G401 (cell line): Measurements from ENCODE around the gene FAAP20. TPM values are rescaled to one million over a fixed set of nuclear protein-coding genes. Genes with fewer than 3 reads are reported as not detected.

Experiments used
- DNase-seq: peaks from one replicate; pipeline ENCODE4 v3.0.0-alpha.2; 2015; ENCODE audit warnings: low spot score
- in situ Hi-C: cut with HindIII; loops from 2 replicates; pipeline ENCODE4 v1.10.0; 2016; ENCODE audit warnings: low sequenced_read_pairs, mixed read lengths
- total RNA-seq: library from RNA; depleted of rRNA; stranded (reverse); fragments of >200 nt; shearing (Covaris generic); gene quantifications from 2 replicates; pipeline ENCODE4 v1.2.3, GENCODE V29; 2014; rRNA removed

FAAP20 gene, protein sequence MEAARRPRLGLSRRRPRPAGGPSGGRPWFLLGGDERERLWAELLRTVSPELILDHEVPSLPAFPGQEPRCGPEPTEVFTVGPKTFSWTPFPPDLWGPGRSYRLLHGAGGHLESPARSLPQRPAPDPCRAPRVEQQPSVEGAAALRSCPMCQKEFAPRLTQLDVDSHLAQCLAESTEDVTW
- total RNA-seq: 79.9 and 105 TPM in 2 replicates

DNA sequence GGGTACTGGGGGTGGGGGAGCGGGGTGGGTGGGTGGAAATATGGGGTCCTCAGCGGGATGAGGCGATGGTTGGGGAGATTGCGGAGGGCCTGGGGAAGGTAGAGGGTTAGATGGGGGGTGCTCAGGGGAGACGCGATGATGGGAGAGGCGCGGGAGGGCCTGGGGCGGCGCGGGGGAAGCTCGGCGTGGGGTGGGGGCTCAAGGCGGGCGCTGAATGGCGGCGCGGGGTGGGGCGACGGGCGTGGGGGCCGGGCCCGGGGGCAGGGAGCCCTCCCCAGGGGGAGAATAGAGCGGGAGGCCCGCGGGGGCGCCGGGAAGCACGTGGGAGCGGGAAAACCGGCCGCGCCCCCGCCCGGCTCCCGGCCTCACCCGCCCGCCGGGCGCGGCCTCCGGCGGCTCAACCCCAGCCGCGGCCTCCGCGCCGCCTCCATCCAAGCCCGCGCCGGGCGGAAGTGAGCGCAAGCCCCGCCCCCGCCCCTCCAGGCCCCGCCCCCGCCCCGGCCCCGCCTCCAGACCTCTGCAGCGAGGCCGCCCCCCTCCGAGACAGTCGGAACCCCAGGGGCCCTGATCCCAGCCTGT, at the start of gene FAAP20:
Gene FAAP20, minus strand, starts transcription at position 454 of the 579 bp plus-strand sequence. Its CDS starts 23 bp downstream, at position 431.
- DNase-seq: no peak
- in situ Hi-C loops: no loop called here

DNA sequence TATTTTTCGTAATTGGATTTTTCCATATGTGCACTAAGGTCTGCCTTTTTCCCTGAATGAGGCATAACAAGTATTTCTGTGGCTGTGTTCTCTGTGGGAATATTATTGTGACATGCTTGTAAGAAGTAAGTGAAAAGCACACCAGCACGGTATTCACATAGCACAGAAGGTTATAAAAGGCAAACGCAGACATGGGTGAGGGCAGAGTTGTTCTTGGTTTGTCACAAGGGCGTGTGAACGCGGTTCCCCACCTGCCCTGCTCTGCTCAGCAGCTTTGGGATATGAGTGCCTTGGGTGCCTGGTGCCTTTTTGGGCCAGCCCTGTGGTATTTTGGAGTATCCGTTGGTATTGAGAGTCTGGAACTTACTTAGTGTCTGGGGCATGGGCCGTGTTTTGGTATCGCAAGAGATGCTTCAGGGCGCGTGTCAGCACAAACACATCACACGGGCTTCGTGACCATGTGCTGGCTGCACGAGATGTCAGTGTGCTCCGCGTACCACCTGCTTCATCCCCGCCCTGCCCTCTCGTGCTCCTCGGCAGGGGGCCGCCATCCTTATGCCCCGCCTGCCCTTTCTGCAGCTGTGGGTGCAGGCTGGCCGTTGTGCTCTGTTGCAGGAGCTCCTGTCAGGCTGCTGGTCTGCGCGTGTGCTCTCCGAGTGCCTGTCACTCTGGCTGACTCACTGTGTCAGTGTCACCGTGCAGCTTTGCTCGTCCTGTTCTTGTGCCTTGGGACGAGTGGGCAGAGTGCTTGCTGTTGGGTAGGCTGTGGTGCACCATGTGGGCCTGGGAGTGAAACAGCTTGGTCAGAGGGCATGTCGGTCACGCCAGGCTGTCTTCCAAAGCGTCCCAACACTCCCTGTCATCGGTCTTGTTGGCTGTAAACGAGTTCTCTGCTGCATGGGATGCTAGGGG, 48.5 kb upstream of the FAAP20 start:
- in situ Hi-C loops: no loop called here
- DNase-seq: peak; percentile 62

DNA sequence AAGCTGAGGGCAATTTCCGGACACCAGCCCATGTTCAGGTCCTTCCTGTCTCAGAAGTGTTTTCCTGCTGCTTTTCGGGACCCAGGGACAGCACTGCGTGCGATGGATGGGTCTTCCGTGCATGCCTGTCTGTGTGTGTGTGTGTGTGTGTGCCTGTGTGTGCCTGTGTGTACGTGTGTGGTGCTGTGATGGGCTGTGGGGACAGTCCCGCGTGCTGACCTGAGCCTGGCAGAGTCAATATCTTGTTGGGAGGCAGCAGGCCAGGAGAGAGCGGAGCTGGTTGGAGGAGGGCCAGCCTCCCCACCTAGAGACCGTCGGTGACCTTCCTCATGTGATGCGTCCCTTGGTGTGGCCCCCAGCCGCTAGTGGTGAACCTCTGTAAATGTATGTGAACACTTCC, 47.2 kb upstream of the FAAP20 start:
- peak; percentile 35 for DNase-seq
- in situ Hi-C loops: no loop called here

DNA sequence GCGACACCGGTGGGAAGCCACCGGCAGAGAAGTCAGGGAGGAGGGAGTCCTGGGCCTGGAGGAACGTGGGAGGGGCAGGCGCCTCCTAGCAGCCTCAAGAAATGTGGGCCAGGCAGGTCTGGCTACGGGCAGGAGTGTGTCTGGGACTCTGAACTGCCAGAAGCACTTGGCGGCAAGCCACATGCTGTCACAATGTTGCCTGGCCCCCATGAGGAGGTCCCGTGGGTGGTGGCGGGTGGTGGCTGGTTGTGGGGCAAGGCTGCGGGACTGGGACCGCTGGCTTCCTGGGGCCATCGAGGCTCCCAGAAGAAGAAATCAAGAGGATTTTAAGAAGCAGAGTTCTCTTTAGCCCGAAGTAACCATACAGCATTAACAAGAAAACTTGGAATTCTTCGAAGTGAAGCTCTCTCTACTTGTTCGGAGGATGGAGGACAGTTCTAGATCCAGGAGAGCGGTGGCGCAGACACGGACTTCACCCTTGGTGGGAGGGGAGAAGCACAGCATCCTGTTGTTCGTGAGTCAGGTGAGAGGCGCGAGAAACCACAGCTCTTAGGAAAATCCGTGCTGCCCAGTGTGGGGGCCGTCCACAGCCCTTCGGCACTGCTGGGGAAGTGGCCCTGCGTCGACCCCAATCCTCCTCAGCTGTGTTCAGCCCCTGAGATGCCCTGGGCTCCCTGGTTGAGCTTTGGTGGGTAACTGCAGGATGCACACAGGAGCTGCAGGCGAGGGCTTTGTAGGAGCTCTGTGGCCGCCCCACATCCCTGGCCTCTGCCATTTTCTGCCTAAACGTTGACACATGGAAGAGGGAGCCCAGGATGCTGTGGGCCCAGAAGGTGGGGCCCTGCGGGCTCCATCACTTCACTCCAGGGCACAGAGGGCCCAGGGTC, 45.9 kb upstream of the FAAP20 start:
- DNase-seq: peak; percentile 85
- in situ Hi-C loops: no loop called here

DNA sequence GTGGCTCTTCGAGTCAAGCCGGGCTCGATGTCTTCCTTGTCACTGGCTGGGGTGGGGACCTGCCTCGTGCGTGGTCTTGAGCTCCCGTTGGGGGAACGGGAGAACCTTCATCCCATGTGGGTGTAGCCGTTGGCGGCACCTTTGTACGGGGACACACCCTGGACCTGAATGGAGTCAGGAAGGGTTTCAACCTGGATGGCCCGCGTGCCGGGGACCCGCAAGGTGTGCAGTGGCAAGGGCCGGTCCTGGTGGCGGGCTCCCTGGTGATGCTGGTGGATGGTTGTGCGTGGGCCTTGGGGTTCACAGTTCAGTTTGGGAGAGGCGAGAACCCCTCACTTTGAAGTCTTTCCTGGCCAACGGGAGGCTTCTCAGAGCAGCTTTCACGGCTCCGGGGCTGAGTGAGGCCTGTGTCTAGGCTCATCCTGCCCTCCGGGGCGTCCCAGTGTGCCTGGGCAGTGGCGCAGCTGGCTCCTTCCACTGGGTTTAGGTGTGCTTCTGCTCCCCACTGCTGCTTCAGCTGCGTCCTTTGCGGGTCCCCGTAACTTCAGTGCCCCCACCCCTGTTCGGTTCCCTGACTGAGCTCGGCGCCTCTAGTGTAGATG, 44.9 kb upstream of the FAAP20 start:
- no peak for DNase-seq
- in situ Hi-C loops: no loop called here

DNA sequence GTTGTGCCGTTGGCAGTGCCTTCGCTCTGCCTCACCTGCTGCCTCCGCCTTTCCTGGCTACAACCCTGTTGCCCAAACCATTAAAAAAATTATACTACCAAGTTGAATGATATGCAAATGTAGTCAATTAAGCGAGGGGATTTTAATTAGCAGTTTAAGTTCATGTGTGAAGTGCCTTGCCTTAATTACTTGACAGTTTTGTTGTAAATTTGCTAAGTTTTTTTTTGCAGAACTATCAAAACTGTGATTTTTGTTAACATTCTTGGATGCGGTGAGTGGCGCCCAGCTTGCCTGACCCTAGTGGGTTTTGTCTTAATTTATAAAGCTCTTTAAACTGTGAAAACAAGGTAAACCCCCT, 44.4 kb upstream of the FAAP20 start:
- in situ Hi-C loops: no loop called here
- DNase-seq: no peak

DNA sequence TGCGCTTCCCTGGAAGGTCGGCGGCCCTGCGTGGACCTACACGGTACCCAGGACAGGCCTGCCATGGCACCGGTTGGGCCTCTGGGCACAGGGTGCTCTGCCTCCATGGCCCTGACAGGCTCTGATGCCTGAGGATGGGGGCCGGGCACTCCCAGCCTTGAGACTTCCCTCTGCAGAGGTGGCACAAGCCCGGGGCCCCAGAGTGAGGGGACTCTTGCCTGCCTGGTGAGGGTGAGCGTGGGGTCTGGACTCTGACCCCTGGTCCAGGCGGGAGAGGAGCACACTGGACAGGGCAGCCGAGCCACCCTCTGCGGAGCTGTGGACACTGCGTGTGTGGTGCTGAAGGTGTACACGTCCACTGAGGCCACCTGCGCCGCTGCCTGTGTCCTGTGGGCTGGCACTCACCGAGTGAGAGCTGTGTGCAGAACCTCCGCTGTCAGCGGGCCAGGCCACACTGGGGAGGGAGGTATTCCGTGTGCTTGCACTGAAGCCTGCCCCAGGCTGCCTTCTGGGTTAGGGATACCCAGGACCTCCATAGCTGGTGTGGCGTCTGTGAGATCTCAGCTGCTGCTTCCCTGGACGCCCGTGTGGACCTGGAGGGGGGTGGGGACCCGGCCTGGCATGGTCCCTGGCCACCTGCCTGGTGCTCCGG, 43.9 kb upstream of the FAAP20 start:
- in situ Hi-C loops: no loop called here
- peak; percentile 81 for DNase-seq

DNA sequence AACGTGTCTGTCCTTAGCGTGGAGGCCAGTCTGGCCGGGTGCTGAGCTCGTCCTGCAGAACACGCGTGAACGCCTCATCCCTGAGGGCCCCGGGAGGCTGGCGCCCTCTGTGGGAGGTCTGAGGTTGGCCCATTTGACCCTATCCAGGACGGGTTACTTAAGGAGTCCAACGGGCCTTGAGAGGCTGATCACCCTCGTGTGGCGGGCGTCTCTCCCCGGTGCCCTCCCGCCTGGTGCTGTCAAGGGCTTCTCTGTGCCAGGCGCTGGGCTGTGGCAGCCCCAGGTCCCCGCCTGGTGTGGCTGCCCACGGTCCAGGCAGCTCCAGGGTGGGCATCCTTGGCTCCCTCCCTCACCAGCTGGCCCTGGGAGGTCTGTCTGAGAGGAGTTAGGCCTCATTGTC, 43.2 kb upstream of the FAAP20 start:
- in situ Hi-C loops: no loop called here
- no peak for DNase-seq

DNA sequence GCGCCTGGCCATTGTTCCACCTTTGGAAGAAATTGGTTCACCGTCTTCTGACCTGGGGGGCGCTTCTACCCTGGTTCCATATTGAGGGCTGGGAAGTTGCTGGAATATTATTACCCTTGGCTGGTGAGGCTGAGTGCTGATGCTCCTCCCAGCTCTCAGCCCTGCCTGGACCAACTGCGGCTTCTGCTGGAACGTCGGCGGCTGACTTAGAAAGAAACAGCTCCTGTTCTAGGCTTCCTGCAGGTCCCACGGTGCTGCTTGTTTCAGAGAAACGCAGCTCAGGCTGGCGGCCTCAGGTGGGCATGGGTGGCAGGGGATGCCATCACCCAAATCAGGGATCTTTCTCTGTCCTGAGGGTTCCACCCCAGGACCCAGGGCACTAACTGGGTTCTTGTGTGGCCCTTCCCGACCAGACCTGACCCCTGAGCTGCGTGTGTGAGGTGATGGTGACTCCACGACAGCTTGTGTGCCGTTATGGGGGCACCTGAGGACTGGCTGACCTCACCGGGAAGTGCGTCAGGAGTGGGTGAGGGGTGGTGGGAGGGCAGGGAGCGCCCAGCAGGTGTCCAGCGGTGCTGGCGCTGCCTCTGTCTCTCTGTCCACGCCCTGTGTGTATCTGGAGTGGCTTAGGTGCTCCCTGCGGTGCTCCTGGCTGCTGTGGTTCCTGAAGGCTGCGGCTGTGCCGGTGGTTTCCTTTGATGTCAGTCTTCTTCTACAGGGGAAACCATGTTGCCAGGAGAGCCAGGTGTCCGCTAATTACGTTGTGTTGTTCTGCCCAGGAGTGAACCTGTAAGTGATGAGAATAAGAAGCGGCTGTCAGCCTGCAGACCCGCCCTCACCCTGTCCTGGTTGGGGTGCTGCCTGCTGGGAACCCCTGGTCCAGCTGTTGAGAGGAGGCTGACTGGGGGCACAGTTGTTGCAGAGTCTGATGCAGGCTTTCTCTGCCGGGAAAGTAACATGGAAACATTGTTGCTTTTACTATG, 42.4 kb upstream of the FAAP20 start:
- in situ Hi-C loops: no loop called here
- DNase-seq: peak; percentile 74

DNA sequence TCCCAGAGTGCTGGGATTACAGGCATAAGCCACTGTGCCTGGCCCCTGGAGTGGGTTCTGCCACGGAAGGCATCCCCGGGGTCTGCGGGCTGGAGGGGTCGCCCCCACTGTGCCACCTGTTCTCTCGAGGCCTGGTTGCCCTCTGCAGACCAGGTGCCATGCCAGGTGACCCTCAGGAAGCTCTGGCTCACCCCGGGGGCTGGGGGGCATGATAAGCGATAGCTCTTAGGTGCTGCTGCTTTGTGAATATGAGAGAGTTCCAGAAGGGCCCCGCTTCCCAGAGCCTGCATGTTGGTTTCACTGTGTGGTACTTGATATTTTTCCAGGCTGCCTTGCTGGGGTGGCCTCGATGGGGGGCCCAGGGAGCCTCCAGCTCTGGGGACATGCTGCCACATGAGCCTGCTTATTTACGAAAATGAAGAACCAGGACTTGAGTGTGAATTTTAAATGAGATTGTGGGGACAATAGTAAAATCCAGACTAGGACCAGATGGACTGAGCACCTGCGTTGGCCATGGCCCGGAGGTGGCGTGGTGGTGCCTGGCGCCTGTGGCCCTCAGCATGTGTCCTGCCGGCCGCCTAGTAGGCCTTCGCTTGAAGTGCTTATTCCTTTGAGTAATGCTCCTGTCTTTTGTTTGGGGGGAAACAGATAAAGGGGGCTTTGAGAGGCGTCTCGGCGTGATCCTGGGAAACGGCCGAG, 40.9 kb upstream of the FAAP20 start:
- in situ Hi-C loops: no loop called here
- DNase-seq: peak; percentile 89

DNA sequence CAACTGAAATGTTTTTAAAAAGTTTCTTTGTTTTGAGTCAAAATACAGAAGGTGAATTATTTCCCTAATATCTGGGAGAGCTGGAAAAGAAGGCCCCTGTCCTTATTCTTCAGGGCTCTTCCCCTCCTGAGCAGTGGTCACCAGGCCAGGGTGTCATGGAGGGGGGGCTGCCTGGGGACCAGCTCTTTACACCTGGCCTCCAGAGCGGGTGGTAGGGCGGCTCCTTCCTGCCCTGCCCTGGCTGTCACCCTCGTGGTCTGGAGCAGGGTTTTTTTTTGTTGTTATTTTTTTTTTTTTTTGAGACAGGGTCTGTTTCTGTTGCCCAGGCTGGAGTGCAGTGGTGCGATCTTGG, 40.2 kb upstream of the FAAP20 start:
- DNase-seq: no peak
- in situ Hi-C loops: no loop called here

DNA sequence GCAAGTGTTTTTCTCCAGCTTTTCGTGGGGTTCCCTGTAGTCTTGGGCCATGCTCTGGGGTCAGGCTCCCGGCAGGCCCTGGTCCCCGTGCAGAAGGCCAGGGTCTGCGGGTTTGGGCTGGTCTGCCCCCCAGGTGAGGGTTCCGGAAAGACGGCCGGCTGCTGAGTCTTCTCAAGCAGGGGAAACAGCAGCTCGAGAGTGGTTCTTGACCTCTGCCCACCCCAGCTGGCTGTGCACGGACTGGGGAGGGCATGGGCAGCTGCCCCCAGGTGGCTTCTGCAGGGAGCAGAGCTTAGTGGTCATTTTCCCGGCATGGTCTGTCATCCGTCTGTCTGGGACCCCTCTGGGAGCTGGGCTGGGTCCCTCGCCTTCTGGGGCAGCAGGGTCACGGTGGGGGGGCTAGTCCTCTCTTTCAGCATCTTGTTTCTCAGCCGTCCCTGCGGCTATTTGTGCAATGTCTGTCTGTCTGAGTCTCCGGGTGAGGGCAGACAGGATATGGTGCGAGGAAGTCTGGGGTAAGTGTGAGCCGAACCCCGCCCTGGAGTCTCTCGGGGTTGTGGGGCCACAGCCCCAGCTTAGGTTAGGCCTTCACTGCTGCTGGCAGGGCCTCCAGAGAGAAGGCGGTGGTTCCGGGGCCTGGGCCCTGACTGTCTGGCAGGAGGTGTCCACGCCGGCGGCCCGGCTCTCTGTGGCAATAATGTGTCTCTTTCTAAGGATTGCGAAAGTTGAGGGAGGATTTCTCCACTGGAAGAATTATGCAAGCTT, 39.6 kb upstream of the FAAP20 start:
- in situ Hi-C loops: no loop called here
- peak; percentile 52 for DNase-seq

DNA sequence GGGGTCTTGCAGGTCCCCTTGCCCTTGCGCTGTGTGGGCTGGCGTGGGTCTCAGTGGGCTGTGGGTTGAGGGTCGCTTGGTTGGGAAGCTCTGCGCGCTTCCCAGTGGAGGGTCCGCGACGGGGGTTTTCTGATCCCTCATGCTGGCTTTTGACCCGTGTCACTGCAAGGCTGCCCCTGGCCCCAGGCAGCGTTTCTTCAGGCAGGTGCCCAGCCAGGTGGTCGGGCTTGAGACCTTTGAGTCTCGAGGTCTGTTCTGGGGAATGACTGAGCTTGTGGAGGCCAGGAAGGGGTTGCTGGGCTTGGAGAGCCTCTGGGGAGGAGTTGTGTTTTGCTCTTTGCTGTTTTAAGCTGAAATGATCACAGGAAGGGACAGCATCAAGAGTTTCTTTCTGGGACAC, 38.9 kb upstream of the FAAP20 start:
- in situ Hi-C loops: no loop called here
- no peak for DNase-seq

DNA sequence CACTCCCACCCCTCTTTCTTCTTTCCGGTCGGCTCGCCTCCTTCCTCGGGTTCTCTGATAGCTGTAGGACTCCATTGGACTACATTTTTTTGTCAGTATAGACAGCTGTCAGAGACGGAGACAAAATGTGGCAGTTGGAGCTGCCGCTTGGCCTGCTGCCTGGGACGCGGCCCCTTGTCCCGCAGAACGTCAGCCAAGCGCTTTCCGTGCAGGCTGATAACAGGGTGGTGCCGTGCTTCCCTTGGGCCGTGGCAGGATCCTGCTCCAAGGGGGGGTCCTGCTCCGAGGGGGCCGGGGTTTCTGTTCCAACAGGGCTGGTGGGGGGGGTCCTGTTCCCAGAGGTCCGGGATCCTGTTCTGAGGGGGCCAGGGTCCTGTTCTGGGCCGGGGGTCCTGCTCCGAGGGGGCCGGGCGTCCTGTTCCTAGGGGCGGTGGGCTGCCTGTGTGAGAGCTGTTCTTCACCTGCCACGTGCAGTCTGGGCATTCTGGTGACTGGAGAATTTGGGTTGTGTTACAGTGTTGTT, 38.4 kb upstream of the FAAP20 start:
- in situ Hi-C loops: no loop called here
- no peak for DNase-seq

DNA sequence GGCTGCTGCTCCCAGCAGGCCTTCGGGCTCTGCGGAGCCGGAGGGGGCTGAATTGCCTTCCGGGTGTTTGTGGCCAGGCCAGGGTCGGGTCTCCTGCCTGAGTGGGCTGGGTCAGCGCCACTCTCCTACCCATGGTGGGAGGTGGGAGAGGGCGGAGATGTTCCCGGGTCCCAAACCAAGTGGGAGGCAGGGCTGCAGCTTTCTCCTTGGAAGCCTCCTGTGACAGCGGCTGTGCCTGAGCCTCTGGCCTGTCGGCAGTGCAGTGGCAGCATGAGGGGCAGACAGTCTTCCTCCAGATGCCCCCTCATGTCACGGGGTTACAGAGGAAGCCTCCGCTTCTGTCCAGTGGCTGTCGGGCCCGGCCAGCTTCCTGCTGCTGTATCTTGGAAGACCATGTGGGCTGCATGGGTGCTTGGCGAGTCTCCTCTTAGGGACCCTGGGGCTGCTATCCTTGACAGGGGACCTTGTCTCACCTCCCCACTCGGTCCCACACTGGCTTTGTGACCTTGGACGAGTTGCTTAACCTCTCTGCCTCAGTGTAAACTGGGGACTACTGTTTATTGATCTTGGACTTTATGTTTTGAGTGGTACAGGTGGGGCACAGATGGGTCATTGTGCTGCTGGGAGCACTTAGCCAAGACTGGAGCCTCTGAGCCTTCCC, 37.8 kb upstream of the FAAP20 start:
- in situ Hi-C loops: no loop called here
- DNase-seq: no peak
